Activated naive CD8-positive, alpha-beta T cell treated with anti-CD3 and anti-CD28 coated beads, Interleukin-2, amount 10 ng/mL, durations not matched to agents 7 days and 5 days (primary cell): ENCODE measurements around the gene CCR7. TPM values are rescaled to one million over a fixed set of nuclear protein-coding genes. Genes with fewer than 3 reads are reported as not detected.

ENCODE experiments used
- ATAC-seq: fragments of 150-1000 bp; cut with Tn5 transposase; one replicate; pipeline ENCODE4 v1.10.0; 2021; ENCODE audit warnings: low read depth, moderate library complexity
- POLR2A ChIA-PET: fragments of 350-600 bp; sonication (Branson Sonifier 250); formaldehyde crosslinking; loops from one replicate; lab custom pipeline; 2021; ENCODE audit warnings: antibody characterized with exemption; lab: Charles Lee
- DNase-seq: peaks from one replicate; pipeline ENCODE4 v3.0.0; 2021
- H3K27ac Mint-ChIP-seq: one replicate; pipeline ENCODE4 v1.8.0; 2022; ENCODE audit warnings: mild to moderate bottlenecking, mixed read lengths
- H3K27me3 Mint-ChIP-seq: one replicate; pipeline ENCODE4 v1.8.0; 2022; ENCODE audit warnings: mild to moderate bottlenecking, moderate library complexity, mixed read lengths
- H3K36me3 Mint-ChIP-seq: one replicate; pipeline ENCODE4 v1.8.0; 2021; ENCODE audit warnings: mild to moderate bottlenecking, mixed read lengths
- H3K4me1 Mint-ChIP-seq: one replicate; pipeline ENCODE4 v1.8.0; 2021; ENCODE audit warnings: mixed read lengths
- H3K4me3 Mint-ChIP-seq: one replicate; pipeline ENCODE4 v1.8.0; 2022; ENCODE audit warnings: mild to moderate bottlenecking, moderate library complexity, mixed read lengths
- H3K9me3 Mint-ChIP-seq: one replicate; pipeline ENCODE4 v1.8.0; 2021; ENCODE audit warnings: mixed read lengths
- total RNA-seq, 2 experiments: library from RNA; stranded (reverse); gene quantifications; one replicate each; pipeline ENCODE4 v1.2.3, GENCODE V29; 2021

CCR7 gene
- total RNA-seq, 2 experiments from 2014 or later = 231 to 238 TPM

DNA sequence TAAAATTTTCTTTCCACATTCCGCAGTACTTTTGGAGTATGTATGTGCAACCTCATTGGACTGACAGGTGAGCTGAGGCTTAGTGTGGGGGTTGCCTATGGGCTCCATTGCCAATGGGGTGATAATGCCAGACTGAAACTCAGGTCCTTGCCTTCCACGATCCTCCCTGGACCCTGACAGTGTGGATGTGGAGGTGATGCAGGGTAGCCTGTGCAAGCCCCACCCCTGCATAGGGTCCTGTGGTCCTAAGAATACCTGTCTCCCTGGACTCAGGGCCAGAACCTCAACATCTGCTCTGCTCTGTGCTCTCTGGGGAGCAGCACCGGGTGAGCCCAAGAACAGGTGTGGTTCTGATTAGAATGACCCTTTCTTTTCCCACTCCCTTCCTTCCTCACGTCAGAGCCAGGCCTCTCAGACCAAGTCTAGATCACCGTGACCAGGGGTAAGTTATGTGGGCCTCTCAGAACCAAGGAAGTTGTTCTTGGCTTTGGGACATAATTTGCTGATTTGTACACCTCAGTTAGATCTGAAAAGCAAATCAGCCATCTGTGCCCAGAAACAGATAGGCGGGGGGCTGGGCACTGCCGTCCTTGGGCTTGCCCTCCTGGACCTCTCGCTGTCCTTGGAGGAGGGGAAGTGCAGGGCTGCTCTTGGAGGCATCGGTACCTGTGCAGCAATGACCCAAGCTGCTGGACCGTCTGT lies 55.5 kb downstream of the CCR7 start:
- POLR2A ChIA-PET = no interaction called here
- ATAC-seq (no peak), DNase-seq (no peak)
- Mint-ChIP-seq H3K9me3 (peaks cover 3% of the 10 kb centered on the region), H3K27ac (no peak overlapping the region), H3K36me3 (peaks cover 6% of the 10 kb centered on the region), H3K4me3 (no peak overlapping the region), H3K27me3 (peaks cover 2% of the 10 kb centered on the region), H3K4me1 (peaks cover 16% of the 10 kb centered on the region)

DNA sequence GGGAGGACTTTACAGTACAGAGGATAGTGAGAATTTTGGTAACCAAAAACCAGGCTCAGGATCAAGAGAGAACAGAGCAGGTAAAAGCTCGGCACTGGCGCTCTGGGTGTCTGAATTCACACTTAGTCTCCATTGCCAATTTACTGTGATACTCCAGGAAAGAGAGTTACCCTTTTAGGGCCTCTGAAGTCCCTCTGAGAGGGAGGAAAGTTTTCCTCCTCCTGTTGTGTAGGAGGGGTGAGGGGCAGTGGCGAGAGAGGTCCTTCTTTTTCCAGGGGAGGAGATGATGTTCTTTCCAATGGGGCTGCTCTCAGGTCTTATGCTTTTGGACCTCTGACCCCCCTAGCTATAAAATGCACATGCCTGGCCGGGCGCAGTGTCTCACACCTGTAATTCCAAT lies 58.5 kb downstream of the CCR7 start:
- Mint-ChIP-seq H3K27ac (no peak overlapping the region), H3K9me3 (no peaks in the 10 kb centered on the region), H3K4me3 (no peak overlapping the region), H3K4me1 (peaks cover 5% of the 10 kb centered on the region), H3K36me3 (no peaks in the 10 kb centered on the region), H3K27me3 (no peaks in the 10 kb centered on the region)
- ATAC-seq (no peak), DNase-seq (no peak)
- POLR2A ChIA-PET = no interaction called here

Other genes starting within 250 kb of the CCR7 start
- gene GJD3, start 200.7 kb downstream of the CCR7 start, total RNA-seq = under 1 TPM in 1 of 2 experiments, not detected in 1; 0.48 TPM
- 100 to 1,000 TPM; 313 to 314 TPM for gene TOP2A, start 147.6 kb downstream of the CCR7 start, total RNA-seq
- gene IGFBP4, start 122.0 kb downstream of the CCR7 start, total RNA-seq = 10 to 100 TPM; 12.2 to 13.2 TPM
- 1 to 10 TPM; 9.0 to 9.7 TPM for gene TNS4, start 63.8 kb downstream of the CCR7 start, total RNA-seq
- gene SMARCE1, start 82.3 kb upstream of the CCR7 start, total RNA-seq = 100 to 1,000 TPM; 109 to 117 TPM
- not detected for gene KRT222, start 99.7 kb upstream of the CCR7 start, total RNA-seq
- not detected for gene KRT24, start 138.3 kb upstream of the CCR7 start, total RNA-seq
- not detected for gene KRT25, start 189.9 kb upstream of the CCR7 start, total RNA-seq
- not detected for gene KRT26, start 206.7 kb upstream of the CCR7 start, total RNA-seq
- gene KRT27, start 217.1 kb upstream of the CCR7 start, total RNA-seq = not detected
- gene KRT28, start 234.5 kb upstream of the CCR7 start, total RNA-seq = not detected